ENCODE results near the gene ARHGAP42.
"Not testable (repeated sequence)": the region's sequence is repeated elsewhere in the genome, so short reads cannot be mapped to it uniquely, and the experiment has no call there.

- TF ChIP-seq EZH2 (IDR thresholded peaks at IDR 0.05); POLR2AphosphoS5 (IDR thresholded peaks at IDR 0.05; ENCODE audit: borderline replicate concordance, low read depth, low read length); FOXP2 (optimal IDR thresholded peaks at IDR 0.05; ENCODE audit: control extremely low read depth, extremely low read length, insufficient read depth): not testable (repeated sequence)
Observed at GRCh38 chr11:100749887-100750565, 62.9 kb downstream of the ARHGAP42 start.

Measured in SK-N-MC (cell line).